ENCODE results near the gene FXYD1. TPM values are rescaled to one million over a fixed set of nuclear protein-coding genes. Genes with fewer than 3 reads are reported as not detected.

FXYD1 gene
- total and polyA plus RNA-seq, 2 of the 8 experiments (the other 6 are each of a cell fraction or from before 2014, with no cell fraction given) = 1.6 to 8.1 TPM

DNA sequence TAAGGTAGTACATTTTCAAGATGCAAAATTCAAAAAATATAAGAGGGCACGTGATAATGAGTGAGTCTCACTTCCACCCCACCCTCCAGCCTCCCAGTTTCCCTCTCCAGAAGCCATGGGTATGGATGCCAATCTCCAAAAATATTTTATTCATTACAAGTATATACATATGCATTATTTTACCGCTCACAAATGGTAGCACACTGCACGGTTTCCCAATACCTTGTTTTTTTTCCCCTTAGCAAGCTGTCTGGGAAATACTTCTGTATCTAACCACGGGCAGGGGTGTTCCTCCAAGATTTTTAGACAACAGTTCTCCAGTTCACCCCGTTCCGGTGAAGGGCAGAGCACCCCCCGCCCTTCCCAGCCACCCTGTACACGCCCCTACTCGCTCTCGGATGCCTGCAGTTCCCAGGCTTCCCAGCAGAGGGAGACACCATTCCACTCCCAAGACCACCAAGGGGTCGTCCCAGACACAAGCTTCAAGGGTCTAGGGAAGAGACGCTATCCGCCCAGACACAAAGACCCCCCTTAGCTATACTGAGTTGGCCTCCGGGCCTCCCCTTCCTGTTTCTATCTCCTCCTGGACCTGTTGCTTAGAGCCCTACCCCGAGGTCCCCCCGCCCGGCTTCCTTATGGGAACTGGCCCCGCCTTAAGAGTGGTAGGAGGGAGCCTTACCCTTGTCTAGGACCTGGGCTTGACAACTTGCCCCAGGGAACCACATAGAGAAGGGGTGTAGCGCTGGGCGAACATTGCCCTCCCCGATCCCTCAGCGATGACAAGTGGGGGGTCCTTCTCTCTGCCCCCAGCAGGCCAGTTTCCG lies 24.1 kb upstream of the FXYD1 start:
- no peak overlapping the region for H2BK5ac ChIP-seq (ENCODE audit: low read depth, low read length)
- no peak overlapping the region; the same call in 1 of the 2 replicates for H2BK12ac ChIP-seq (ENCODE audit: low read depth, low read length)
- DNase-seq (ENCODE audit: low read depth in 1 of 2, low spot score in 2 of 2) = peak; percentile 73 to 99
- FAIRE-seq = peak; percentile 71
- H3K4me2 ChIP-seq (ENCODE audit: insufficient read depth in 1 of 2, low read depth in 2 of 2, low read length in 2 of 2) = peak overlapping the region; percentile 15 to 70; a peak in 3 of 4 replicates
- ChIA-PET POLR2A (ENCODE audit: partially characterized antibody) (interaction anchor here (0.7 to 0.8 kb wide), 2 partner anchors 23 to 27 kb away, joined by 3 to 4 read pairs; no protein-coding TSS in a partner anchor), CTCF (ENCODE audit: partially characterized antibody) (interaction anchor here (0.6 to 6.9 kb wide), 26 partner anchors 8 to 202 kb away, joined by 3 to 154 read pairs (median 4); partner anchors contain the start of genes FXYD1, FXYD7, HAMP and LGI4)
- no peaks in the 10 kb centered on the region for H3K36me3 ChIP-seq (ENCODE audit: control insufficient read depth in 2 of 4, insufficient read depth in 4 of 4, low read length in 3 of 4)
- H3K4me1 ChIP-seq (replicated peaks in 1 of 4; ENCODE audit: control insufficient read depth in 3 of 4, insufficient read depth in 4 of 4, low read length in 3 of 4) = peaks cover 0 to 23% (median 14%) of the 10 kb centered on the region in 4 experiments; a peak in 6 of 7 replicates
- H3K9me3 ChIP-seq (ENCODE audit: insufficient read depth in 2 of 2, low read depth in 1 of 2, low read length in 1 of 2) = no peaks in the 10 kb centered on the region
- peak overlapping the region in 3 of 4 experiments; percentile 23 to 56 (median 31); a peak in 5 of 8 replicates for H3K4me3 ChIP-seq (ENCODE audit: extremely low read depth in 1 of 4, insufficient read depth in 2 of 4, low read depth in 3 of 4, low read length in 4 of 4)
- H4K5ac ChIP-seq (ENCODE audit: insufficient read length, low read depth, low read length) = no peak overlapping the region
- no peaks in the 10 kb centered on the region for H4K20me1 ChIP-seq (replicated peaks in 1 of 2; ENCODE audit: control insufficient read depth in 1 of 2, insufficient read depth in 2 of 2, low read length in 2 of 2)
- H3K27ac ChIP-seq (ENCODE audit: low read depth, low read length) = no peak overlapping the region
- no peak overlapping the region for H3K9ac ChIP-seq (replicated peaks in 1 of 4; ENCODE audit: extremely low read depth in 1 of 4, low read depth in 3 of 4, low read length in 3 of 4)
- H2BK20ac ChIP-seq (ENCODE audit: low read length) = no peak overlapping the region
- H3K79me1 ChIP-seq (ENCODE audit: low read depth, low read length) = no peaks in the 10 kb centered on the region
- no peak overlapping the region for H2AFZ ChIP-seq (ENCODE audit: low read length)
- no peaks in the 10 kb centered on the region for H3K23me2 ChIP-seq (ENCODE audit: low read depth, low read length)
- 0 out of 2 replicates have a peak overlapping the region, but pooled peaks have one; percentile 35 for H4K8ac ChIP-seq (ENCODE audit: extremely low read depth, insufficient read depth, low read length)
- no peak overlapping the region for H3K4ac ChIP-seq (replicated peaks; ENCODE audit: insufficient read length, low read depth, low read length)
- no peak overlapping the region for H3K56ac ChIP-seq (replicated peaks; ENCODE audit: insufficient read length, low read depth, low read length)
- H4K91ac ChIP-seq (replicated peaks; ENCODE audit: insufficient read length, low read length) = no peak overlapping the region
- H3K79me2 ChIP-seq (ENCODE audit: control insufficient read depth in 1 of 2, insufficient read depth in 2 of 2, low read length in 2 of 2) = no peaks in the 10 kb centered on the region
- H3K27me3 ChIP-seq (replicated peaks in 1 of 4; ENCODE audit: control insufficient read depth in 3 of 4, extremely low read depth in 1 of 4, insufficient read depth in 3 of 4, low read length in 3 of 4) = peaks cover 0 to 2% (median 0%) of the 10 kb centered on the region in 4 experiments; a peak in 1 of 7 replicates
- 15% methylated on average over 19 of the region's 23 CpGs; no CpG with 5 or more reads in 1 of the 2 experiments for WGBS, 2 experiments (ENCODE audit: extremely low coverage in 1 of 2, insufficient coverage in 1 of 2, insufficient read length in 1 of 2, insufficient replicate concordance in 2 of 2, low coverage in 1 of 2, low lambda C conversion rate in 2 of 2, missing lambda C conversion rate in 1 of 2)
- no peak overlapping the region for H3K23ac ChIP-seq (ENCODE audit: insufficient read length)
- H2BK120ac ChIP-seq (replicated peaks; ENCODE audit: low read depth, low read length) = no peak overlapping the region
- peak overlapping the region; percentile 4; the same call in 1 of the 2 replicates for H3K18ac ChIP-seq (ENCODE audit: extremely low read depth, low read length)
- H2AK5ac ChIP-seq (ENCODE audit: low read depth, low read length) = no peak overlapping the region
- no peak overlapping the region for H2BK15ac ChIP-seq (ENCODE audit: low read length)
- H3K14ac ChIP-seq (ENCODE audit: insufficient read length) = no peak overlapping the region
- peak; percentile 86 to 91 for TF ChIP-seq RAD21 (IDR thresholded peaks at IDR 0.05 in 1 of 2, conservative IDR thresholded peaks at IDR 0.05 in 1 of 2; ENCODE audit: low read depth in 2 of 2, low read length in 2 of 2)
- TF ChIP-seq RXRA (IDR thresholded peaks at IDR 0.05; ENCODE audit: insufficient read depth, low read depth, low read length) = no peak
- TF ChIP-seq EP300 (IDR thresholded peaks at IDR 0.05; ENCODE audit: borderline replicate concordance in 1 of 2, low read depth in 2 of 2, low read length in 2 of 2) = no peak
- TF ChIP-seq, protein P1, sequence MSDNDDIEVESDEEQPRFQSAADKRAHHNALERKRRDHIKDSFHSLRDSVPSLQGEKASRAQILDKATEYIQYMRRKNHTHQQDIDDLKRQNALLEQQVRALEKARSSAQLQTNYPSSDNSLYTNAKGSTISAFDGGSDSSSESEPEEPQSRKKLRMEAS (IDR thresholded peaks at IDR 0.05) = 0 out of 2 replicates have a peak, but pooled peaks have one; percentile 17
- peak; percentile 22; the same call in 1 of the 2 replicates for TF ChIP-seq SP1 (IDR thresholded peaks at IDR 0.05; ENCODE audit: low read depth, low read length)
- 0 out of 2 replicates have a peak, but pooled peaks have one; percentile 26 for TF ChIP-seq TEAD4 (IDR thresholded peaks at IDR 0.05; ENCODE audit: low read depth, low read length)
- TF ChIP-seq JUND (IDR thresholded peaks at IDR 0.05; ENCODE audit: low read length) = no peak
- TF ChIP-seq CREB1 (IDR thresholded peaks at IDR 0.05) = 0 out of 2 replicates have a peak, but pooled peaks have one; percentile 16

All from H1 (cell line).